ENCODE measurements around the gene XRCC5. TPM values are rescaled to one million over a fixed set of nuclear protein-coding genes. Genes with fewer than 3 reads are reported as not detected.

Gene XRCC5
- total RNA-seq, 1 experiment from 2014 or later = 534 TPM

DNA sequence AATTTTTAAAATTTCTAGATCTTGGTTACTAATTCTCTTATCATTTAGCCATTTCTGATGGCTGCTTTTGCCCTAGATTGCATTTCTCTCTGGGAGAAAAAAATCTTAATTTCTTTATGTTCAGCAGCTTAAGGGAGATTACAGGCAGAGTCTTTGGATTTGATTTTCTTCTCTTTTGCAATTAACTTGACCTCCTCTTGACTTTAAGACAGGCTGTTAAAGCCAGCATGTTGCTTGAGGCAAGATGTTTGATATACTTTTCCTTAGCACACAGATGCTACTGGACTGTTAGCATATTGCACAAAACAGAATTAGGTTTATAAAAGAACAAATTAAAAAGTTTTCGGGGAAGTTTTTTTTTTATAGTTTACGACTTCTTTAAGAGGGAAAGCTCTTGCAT, 50.0 kb downstream of the XRCC5 start:
- no peaks in the 10 kb centered on the region for H3K27me3 ChIP-seq (replicated peaks; ENCODE audit: insufficient read depth, low read depth, low read length, poor library complexity)
- TF ChIP-seq EZH2 (IDR thresholded peaks at IDR 0.05; ENCODE audit: borderline replicate concordance, low read depth, low read length, poor library complexity, severe bottlenecking) = no peak
- TF ChIP-seq CTCF (conservative IDR thresholded peaks at IDR 0.05; ENCODE audit: low read depth, low read length) = no peak
- H3K27ac ChIP-seq (ENCODE audit: low read depth, low read length, poor library complexity, severe bottlenecking) = no peak overlapping the region
- H3K4me3 ChIP-seq (ENCODE audit: low read depth, low read length, poor library complexity, severe bottlenecking) = no peak overlapping the region
- no peak for DNase-seq (ENCODE audit: low spot score)
- no peaks in the 10 kb centered on the region for H3K9me3 ChIP-seq (ENCODE audit: low read depth, low read length, poor library complexity, severe bottlenecking)
- no TSS peak for BruUV-seq (replicated peaks)
- CTCF ChIA-PET = no interaction called here
- peaks cover 9% of the 10 kb centered on the region for H3K4me1 ChIP-seq (ENCODE audit: insufficient read depth, low read length, poor library complexity, severe bottlenecking)
- intact Hi-C loops (cut with micrococcal nuclease; ENCODE audit: unreplicated experiment) = loop anchor here (10.0 kb wide), 1 partner anchor 246 kb away; no protein-coding TSS in a partner anchor
- POLR2A ChIA-PET (ENCODE audit: low non-redundant PET) = no interaction called here
- peaks cover 88% of the 10 kb centered on the region for H3K36me3 ChIP-seq (ENCODE audit: insufficient read depth, low read length, poor library complexity, severe bottlenecking)

DNA sequence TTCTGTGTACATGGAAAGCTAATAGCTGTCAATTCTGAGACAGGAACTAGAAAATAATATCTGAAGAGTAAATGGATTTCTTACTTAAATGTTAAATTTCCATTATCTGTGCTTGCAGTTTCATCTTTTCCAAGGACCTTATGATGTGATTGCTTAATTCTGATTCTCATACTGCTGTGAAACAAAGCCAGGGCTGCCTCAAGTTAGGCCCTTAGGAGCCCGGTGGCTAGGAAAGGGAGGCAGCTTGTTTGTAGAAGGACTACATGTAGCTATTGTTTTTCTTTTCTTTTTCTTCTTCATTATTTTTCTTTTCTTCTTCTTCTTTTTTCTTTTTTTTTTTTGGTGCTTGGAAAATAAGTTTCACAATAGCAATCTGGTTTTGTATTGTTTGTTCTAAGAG, 50.5 kb downstream of the XRCC5 start:
- CTCF ChIA-PET = no interaction called here
- BruUV-seq (replicated peaks) = no TSS peak
- no peaks in the 10 kb centered on the region for H3K27me3 ChIP-seq (replicated peaks; ENCODE audit: insufficient read depth, low read depth, low read length, poor library complexity)
- POLR2A ChIA-PET (ENCODE audit: low non-redundant PET) = no interaction called here
- H3K9me3 ChIP-seq (ENCODE audit: low read depth, low read length, poor library complexity, severe bottlenecking) = no peaks in the 10 kb centered on the region
- H3K4me3 ChIP-seq (ENCODE audit: low read depth, low read length, poor library complexity, severe bottlenecking) = no peak overlapping the region
- DNase-seq (ENCODE audit: low spot score) = no peak
- peaks cover 9% of the 10 kb centered on the region for H3K4me1 ChIP-seq (ENCODE audit: insufficient read depth, low read length, poor library complexity, severe bottlenecking)
- TF ChIP-seq CTCF (conservative IDR thresholded peaks at IDR 0.05; ENCODE audit: low read depth, low read length) = no peak
- no peak for TF ChIP-seq EZH2 (IDR thresholded peaks at IDR 0.05; ENCODE audit: borderline replicate concordance, low read depth, low read length, poor library complexity, severe bottlenecking)
- no peak overlapping the region for H3K27ac ChIP-seq (ENCODE audit: low read depth, low read length, poor library complexity, severe bottlenecking)
- peaks cover 88% of the 10 kb centered on the region for H3K36me3 ChIP-seq (ENCODE audit: insufficient read depth, low read length, poor library complexity, severe bottlenecking)
- intact Hi-C loops (cut with micrococcal nuclease; ENCODE audit: unreplicated experiment) = loop anchor here (5.0 to 10.0 kb wide), 2 partner anchors 32 to 245 kb away; no protein-coding TSS in a partner anchor

GRCh38 chr2:216160786-216161185, 51.6 kb downstream of the XRCC5 start:
- CTCF ChIA-PET = no interaction called here

More at GRCh38 chr2:216160786-216161185, 51.6 kb downstream of the XRCC5 start:
- H3K9me3 ChIP-seq (ENCODE audit: low read depth, low read length, poor library complexity, severe bottlenecking) = no peaks in the 10 kb centered on the region
- no peak for DNase-seq (ENCODE audit: low spot score)
- H3K36me3 ChIP-seq (ENCODE audit: insufficient read depth, low read length, poor library complexity, severe bottlenecking) = peaks cover 86% of the 10 kb centered on the region
- no peak overlapping the region for H3K4me3 ChIP-seq (ENCODE audit: low read depth, low read length, poor library complexity, severe bottlenecking)
- H3K27me3 ChIP-seq (replicated peaks; ENCODE audit: insufficient read depth, low read depth, low read length, poor library complexity) = no peaks in the 10 kb centered on the region
- intact Hi-C loops (cut with micrococcal nuclease; ENCODE audit: unreplicated experiment) = loop anchor here (5.0 kb wide), 1 partner anchor 33 kb away; no protein-coding TSS in a partner anchor
- H3K27ac ChIP-seq (ENCODE audit: low read depth, low read length, poor library complexity, severe bottlenecking) = no peak overlapping the region
- peaks cover 9% of the 10 kb centered on the region for H3K4me1 ChIP-seq (ENCODE audit: insufficient read depth, low read length, poor library complexity, severe bottlenecking)
- POLR2A ChIA-PET (ENCODE audit: low non-redundant PET) = no interaction called here
- no TSS peak for BruUV-seq (replicated peaks)
- TF ChIP-seq CTCF (conservative IDR thresholded peaks at IDR 0.05; ENCODE audit: low read depth, low read length) = no peak
- TF ChIP-seq EZH2 (IDR thresholded peaks at IDR 0.05; ENCODE audit: borderline replicate concordance, low read depth, low read length, poor library complexity, severe bottlenecking) = no peak
